ENCODE data around the gene C2orf42.

The C2orf42 gene

DNA sequence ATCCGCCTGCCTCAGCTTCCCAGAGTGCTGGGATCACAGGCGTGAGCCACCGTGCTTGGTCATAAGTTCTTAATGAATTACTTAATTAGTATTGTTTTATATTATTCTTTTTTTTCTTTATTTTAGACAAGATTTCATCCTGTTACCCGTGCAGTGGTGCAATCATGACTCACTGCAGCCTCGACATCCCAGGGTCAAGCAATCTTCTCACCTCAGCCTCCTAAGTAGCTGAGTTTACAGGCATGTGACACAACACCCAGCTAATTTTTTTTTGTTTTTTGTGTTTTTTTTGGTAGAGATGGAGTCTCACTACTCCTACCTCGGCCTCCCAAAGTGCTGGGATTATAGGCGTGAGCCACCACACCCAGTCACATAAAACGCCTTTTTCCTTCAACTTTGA is 17.3 kb downstream of the C2orf42 start:
- TF ChIP-seq FOXM1 (IDR thresholded peaks at IDR 0.05; ENCODE audit: borderline replicate concordance, low read depth) (no peak), USF1 (IDR thresholded peaks at IDR 0.05) (no peak), YY1 (IDR thresholded peaks at IDR 0.05; ENCODE audit: low read depth) (no peak), RAD21 (IDR thresholded peaks at IDR 0.05; ENCODE audit: low read depth) (no peak), CREB1 (IDR thresholded peaks at IDR 0.05; ENCODE audit: low read depth) (no peak), EGR1 (IDR thresholded peaks at IDR 0.05) (no peak), TEAD4 (IDR thresholded peaks at IDR 0.05) (no peak), ZBTB7A (IDR thresholded peaks at IDR 0.05; ENCODE audit: low read depth) (no peak)
- TF ChIP-seq, protein P1, sequence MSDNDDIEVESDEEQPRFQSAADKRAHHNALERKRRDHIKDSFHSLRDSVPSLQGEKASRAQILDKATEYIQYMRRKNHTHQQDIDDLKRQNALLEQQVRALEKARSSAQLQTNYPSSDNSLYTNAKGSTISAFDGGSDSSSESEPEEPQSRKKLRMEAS (IDR thresholded peaks at IDR 0.05): no peak

DNA sequence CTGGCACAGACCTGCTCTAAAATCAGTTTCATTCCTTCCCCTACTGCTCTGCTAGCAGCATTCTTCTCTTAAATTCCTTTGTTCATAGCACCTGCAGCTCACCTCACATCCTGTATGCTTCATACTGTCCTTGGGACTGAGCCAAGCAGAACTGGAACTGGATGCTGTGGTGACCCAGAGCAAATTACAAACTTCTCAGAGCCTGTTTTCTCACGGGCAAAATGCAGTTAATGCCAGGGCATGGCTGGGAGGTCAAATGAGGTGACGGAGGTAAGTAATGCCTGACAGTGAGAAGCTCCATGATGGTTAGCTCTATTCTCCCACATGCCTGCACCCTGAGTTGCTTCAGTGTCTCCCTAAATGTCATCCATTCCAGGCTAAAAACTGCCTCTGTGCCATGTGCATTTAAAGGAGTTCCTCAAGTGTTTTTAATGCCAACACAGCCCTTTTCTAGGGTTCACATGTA is 29.7 kb downstream of the C2orf42 start:
- no peak for TF ChIP-seq CEBPB (IDR thresholded peaks at IDR 0.05)
- TF ChIP-seq REST (IDR thresholded peaks at IDR 0.05; ENCODE audit: low read depth): no peak
- TF ChIP-seq FOXM1 (IDR thresholded peaks at IDR 0.05; ENCODE audit: borderline replicate concordance, low read depth): no peak
- TF ChIP-seq TEAD4 (IDR thresholded peaks at IDR 0.05): peak; percentile 60; the same call in 1 of the 2 replicates
- peak; percentile 77 for TF ChIP-seq NFIC (IDR thresholded peaks at IDR 0.05)

GRCh38 chr2:70160545-70160944 is 30.3 kb downstream of the C2orf42 start:
- TF ChIP-seq NFIC (IDR thresholded peaks at IDR 0.05) (no peak), CREB1 (IDR thresholded peaks at IDR 0.05; ENCODE audit: low read depth) (no peak), TEAD4 (IDR thresholded peaks at IDR 0.05) (no peak), REST (IDR thresholded peaks at IDR 0.05; ENCODE audit: low read depth) (no peak), EGR1 (IDR thresholded peaks at IDR 0.05) (no peak), USF1 (IDR thresholded peaks at IDR 0.05) (no peak), YY1 (IDR thresholded peaks at IDR 0.05; ENCODE audit: low read depth) (no peak), TAF1 (IDR thresholded peaks at IDR 0.05; ENCODE audit: low read depth) (no peak), ZBTB7A (IDR thresholded peaks at IDR 0.05; ENCODE audit: low read depth) (no peak)
- TF ChIP-seq, protein P1 (IDR thresholded peaks at IDR 0.05): no peak

- TF ChIP-seq, protein P1 (IDR thresholded peaks at IDR 0.05): no peak
- TF ChIP-seq RAD21 (IDR thresholded peaks at IDR 0.05; ENCODE audit: low read depth) (no peak), TCF12 (IDR thresholded peaks at IDR 0.05; ENCODE audit: low read depth) (no peak), USF1 (IDR thresholded peaks at IDR 0.05) (no peak), NFIC (IDR thresholded peaks at IDR 0.05) (no peak), YY1 (IDR thresholded peaks at IDR 0.05; ENCODE audit: low read depth) (no peak), CREB1 (IDR thresholded peaks at IDR 0.05; ENCODE audit: low read depth) (no peak), REST (IDR thresholded peaks at IDR 0.05; ENCODE audit: low read depth) (no peak), TEAD4 (IDR thresholded peaks at IDR 0.05) (no peak), EGR1 (IDR thresholded peaks at IDR 0.05) (no peak), ZBTB7A (IDR thresholded peaks at IDR 0.05; ENCODE audit: low read depth) (no peak), TAF1 (IDR thresholded peaks at IDR 0.05; ENCODE audit: low read depth) (no peak), EP300 (IDR thresholded peaks at IDR 0.05; ENCODE audit: borderline replicate concordance) (no peak), FOXM1 (IDR thresholded peaks at IDR 0.05; ENCODE audit: borderline replicate concordance, low read depth) (no peak), CEBPB (IDR thresholded peaks at IDR 0.05) (no peak)
Measured at GRCh38 chr2:70145851-70146739, 44.7 kb downstream of the C2orf42 start.
